IMR-90 (cell line): ENCODE data around the gene FNDC11. TPM values are rescaled to one million over a fixed set of nuclear protein-coding genes. Genes with fewer than 3 reads are reported as not detected.

Experiments used
- ATAC-seq: fragments of 200-7000 bp; cut with Tn5 transposase; 2 replicates; pipeline ENCODE4 v1.9.1; 2020; ENCODE audit warnings: low read depth, mild to moderate bottlenecking, moderate library complexity
- BruUV-seq: library from RNA; stranded (reverse); fragments of 400-500 nt; replicated peaks from 2 replicates; lab custom pipeline; 2021; lab: Mats Ljungman, UMichigan
- CTCF ChIA-PET: fragments of 300-600 bp; formaldehyde crosslinking; extraction: SDS; loops from one replicate; lab custom pipeline; 2021; ENCODE audit warnings: antibody characterized with exemption; lab: Yijun Ruan, JAX
- POLR2A ChIA-PET: fragments of 300-600 bp; sonication (Branson Sonifier 250); formaldehyde crosslinking; loops from one replicate; lab custom pipeline; 2022; ENCODE audit warnings: antibody characterized with exemption; ENCODE audit not compliant: unreplicated experiment; lab: Charles Lee
- DNase-seq: peaks from one replicate; pipeline ENCODE4 v3.0.0; 2013
- H2AFZ ChIP-seq: replicated peaks from 2 replicates; pipeline ENCODE3; 2013; ENCODE audit warnings: low read length, mild to moderate bottlenecking; ENCODE audit not compliant: poor library complexity
- H2AK5ac ChIP-seq: 2 replicates; pipeline ENCODE4 v1.6.1; 2013; ENCODE audit warnings: low read depth, low read length, inconsistent platforms
- H2AK9ac ChIP-seq: replicated peaks from 2 replicates; pipeline ENCODE3; 2013; ENCODE audit warnings: mild to moderate bottlenecking, low read depth, low read length, moderate library complexity; ENCODE audit not compliant: poor library complexity
- H2BK120ac ChIP-seq: 2 replicates; pipeline ENCODE4 v1.6.1; 2013; ENCODE audit warnings: low read depth, low read length, inconsistent platforms
- H2BK15ac ChIP-seq: 3 replicates; pipeline ENCODE4 v1.6.1; 2013; ENCODE audit warnings: low read depth, low read length, inconsistent platforms
- H2BK20ac ChIP-seq: 2 replicates; pipeline ENCODE4 v1.6.1; 2013; ENCODE audit warnings: low read depth, mild to moderate bottlenecking, inconsistent platforms, low read length, moderate library complexity
- H2BK5ac ChIP-seq: 2 replicates; pipeline ENCODE4 v1.6.1; 2013; ENCODE audit warnings: mild to moderate bottlenecking, low read depth, low read length, inconsistent platforms; ENCODE audit not compliant: poor library complexity, severe bottlenecking
- H3K14ac ChIP-seq: replicated peaks from 2 replicates; pipeline ENCODE4 v1.6.1; 2013; ENCODE audit warnings: low read depth, low read length, inconsistent platforms
- H3K18ac ChIP-seq: 2 replicates; pipeline ENCODE4 v1.6.1; 2013; ENCODE audit warnings: low read depth, low read length, control low read depth
- H3K23ac ChIP-seq: 2 replicates; pipeline ENCODE4 v1.6.1; 2013; ENCODE audit warnings: low read depth, low read length, inconsistent platforms
- H3K27ac ChIP-seq: 2 replicates; pipeline ENCODE4 v1.5.1; 2013; ENCODE audit warnings: mild to moderate bottlenecking, control low read depth, low read length; ENCODE audit not compliant: insufficient read depth
- H3K27me3 ChIP-seq: 2 replicates; pipeline ENCODE4 v1.6.1; 2013; ENCODE audit warnings: low read length; ENCODE audit not compliant: control insufficient read depth, insufficient read depth
- H3K36me3 ChIP-seq: 2 replicates; pipeline ENCODE4 v1.6.1; 2013; ENCODE audit warnings: low read length, mixed read lengths; ENCODE audit not compliant: control insufficient read depth, insufficient read depth
- H3K4ac ChIP-seq: 2 replicates; pipeline ENCODE4 v1.6.1; 2013; ENCODE audit warnings: low read depth, low read length, inconsistent platforms
- H3K4me1 ChIP-seq: 2 replicates; pipeline ENCODE4 v1.6.1; 2013; ENCODE audit warnings: low read length, mixed read lengths; ENCODE audit not compliant: control insufficient read depth, insufficient read depth
- H3K4me2 ChIP-seq: 2 replicates; pipeline ENCODE4 v1.6.1; 2013; ENCODE audit warnings: low read depth, mild to moderate bottlenecking, control low read depth, low read length, moderate library complexity
- H3K4me3 ChIP-seq: 2 replicates; pipeline ENCODE4 v1.5.1; 2013; ENCODE audit warnings: low read depth, mild to moderate bottlenecking, control low read depth, low read length, moderate library complexity; ENCODE audit not compliant: insufficient read depth
- H3K56ac ChIP-seq: 2 replicates; pipeline ENCODE4 v1.6.1; 2013; ENCODE audit warnings: low read length, inconsistent platforms; ENCODE audit not compliant: insufficient read depth; ENCODE audit errors: extremely low read depth
- H3K79me1 ChIP-seq, 2 experiments: 2 replicates each; pipeline ENCODE4 v1.6.1; 2013; ENCODE audit warnings: low read length in 2 of 2, inconsistent platforms in 1 of 2, low read depth in 1 of 2
- H3K9ac ChIP-seq: 2 replicates; pipeline ENCODE4 v1.6.1; 2013; ENCODE audit warnings: low read depth, low read length, control low read depth
- H3K9me1 ChIP-seq: 2 replicates; pipeline ENCODE4 v1.6.1; 2013; ENCODE audit warnings: low read length, inconsistent platforms; ENCODE audit not compliant: insufficient read depth
- H3K9me3 ChIP-seq: 2 replicates; pipeline ENCODE4 v1.6.1; 2013; ENCODE audit warnings: low read length; ENCODE audit not compliant: control insufficient read depth, insufficient read depth
- H4K20me1 ChIP-seq: 2 replicates; pipeline ENCODE4 v1.6.1; 2013; ENCODE audit warnings: low read length, inconsistent platforms; ENCODE audit not compliant: insufficient read depth
- H4K5ac ChIP-seq: 2 replicates; pipeline ENCODE4 v1.6.1; 2013; ENCODE audit warnings: mild to moderate bottlenecking, low read depth, low read length, control low read depth
- H4K8ac ChIP-seq, 2 experiments: 2 replicates each; pipeline ENCODE4 v1.6.1; 2013; ENCODE audit warnings: low read depth in 2 of 2, low read length in 2 of 2, control low read depth in 1 of 2, inconsistent platforms in 1 of 2
- H4K91ac ChIP-seq: 2 replicates; pipeline ENCODE4 v1.6.1; 2013; ENCODE audit warnings: low read depth, low read length, inconsistent platforms; ENCODE audit not compliant: insufficient read depth
- CHD1 ChIP-seq: IDR thresholded peaks from 2 replicates; pipeline ENCODE4 v1.6.1; 2012; ENCODE audit warnings: low read depth, low read length, improper control_type of control experiment
- RFX5 ChIP-seq: IDR thresholded peaks from 2 replicates; pipeline ENCODE4 v1.8.0; 2012; ENCODE audit warnings: low read depth, mild to moderate bottlenecking, low read length, moderate library complexity
- USF2 ChIP-seq: fragments of 150-350 bp; IDR thresholded peaks from 2 replicates; pipeline ENCODE4 v1.6.1; 2017; ENCODE audit warnings: mild to moderate bottlenecking, antibody characterized with exemption, low read length, low read depth
- WGBS, 2 experiments: methylation state at CpG; one replicate each; pipeline versions ENCODE4 v1.1.5 to v1.1.7; 2013; ENCODE audit warnings: missing lambda C conversion rate in 2 of 2; ENCODE audit not compliant: insufficient read length in 1 of 2; ENCODE audit errors: extremely low coverage in 2 of 2; 5-methylcytosine and 5-hydroxymethylcytosine counted together
- dilution Hi-C: fragments of 300-500 bp; cut with HindIII; formaldehyde crosslinking; loops from one replicate; pipeline ENCODE4 v1.14.3; 2018; ENCODE audit warnings: low sequenced_read_pairs; ENCODE audit not compliant: unreplicated experiment
- in situ Hi-C: fragments of 300-500 bp; cut with MboI; formaldehyde crosslinking; loops from 3 replicates; pipeline ENCODE4 v1.14.3; 2019; ENCODE audit warnings: low sequenced_read_pairs, inconsistent platforms, mixed read lengths
- intact Hi-C: fragments of 100-400 bp; cut with micrococcal nuclease; formaldehyde crosslinking; loops from 2 replicates; pipeline ENCODE4 v1.10.0; 2022
- polyA plus RNA-seq, 3 experiments: library from polyadenylated mRNA; depleted of rRNA; stranded (reverse); fragments of >200 nt; gene quantifications; 2 replicates each; pipeline ENCODE4 v1.2.3, GENCODE V29; 2012; ENCODE audit warnings: low replicate concordance in 1 of 3
- total RNA-seq: library from RNA; depleted of rRNA; stranded (reverse); fragments of >200 nt; gene quantifications from 2 replicates; pipeline ENCODE4 v1.2.3, GENCODE V29; 2012

The FNDC11 gene
- total and polyA plus RNA-seq, 2 of the 4 experiments (the other 2 are of a cell fraction), result 0.36 to 1.0 TPM

DNA sequence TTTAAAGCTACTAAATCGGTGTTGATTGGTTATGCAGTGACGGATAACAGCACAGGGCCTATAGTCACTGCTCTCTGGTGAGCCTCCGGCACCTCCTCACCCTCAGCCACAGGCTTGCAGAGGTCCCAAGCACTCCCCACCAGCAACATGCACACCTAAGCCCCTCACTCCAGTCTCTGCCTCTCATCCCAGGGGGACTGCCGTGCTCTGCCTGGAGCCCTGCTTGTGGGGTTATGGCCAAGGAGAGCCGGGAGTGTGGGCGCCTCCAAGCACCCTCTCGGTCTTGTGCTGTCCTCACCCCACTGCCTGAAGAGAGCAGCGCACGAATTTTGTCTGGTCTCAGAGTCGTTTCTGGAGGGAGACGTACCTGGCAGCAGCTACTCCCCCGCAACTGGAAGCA is 48.2 kb upstream of the FNDC11 start:
- 93% methylated on average over 3 of the region's 12 CpGs; no CpG with 5 or more reads in 1 of the 2 experiments for WGBS, 2 experiments
- dilution Hi-C loops, result no loop called here
- CTCF ChIA-PET, result no interaction called here

More for the DNA sequence above, 48.2 kb upstream of the FNDC11 start:
- no TSS peak for BruUV-seq
- Histone ChIP-seq H3K18ac (no peak overlapping the region), H3K79me1 (no peaks in the 10 kb centered on the region), H3K9me3 (peaks cover 29% of the 10 kb centered on the region), H2AFZ (peak overlapping the region; percentile 14), H3K4ac (no peak overlapping the region), H3K23ac (no peak overlapping the region), H4K8ac (no peak overlapping the region), H3K14ac (no peak overlapping the region), H3K36me3 (no peaks in the 10 kb centered on the region), H3K27me3 (peaks cover 43% of the 10 kb centered on the region), H3K9ac (no peak overlapping the region), H3K4me1 (0 out of 2 replicates have a peak, but pooled peaks cover 1% of the 10 kb centered on the region), H4K5ac (no peak overlapping the region), H2AK9ac (no peak overlapping the region), H2BK15ac (no peak overlapping the region), H3K4me3 (no peak overlapping the region), H3K27ac (no peak overlapping the region), H3K4me2 (no peak overlapping the region), H4K20me1 (no peaks in the 10 kb centered on the region), H2BK5ac (no peak overlapping the region), H2AK5ac (no peak overlapping the region), H3K9me1 (no peaks in the 10 kb centered on the region), H4K91ac (no peak overlapping the region), H2BK120ac (no peak overlapping the region), H3K56ac (no peak overlapping the region), H2BK20ac (no peak overlapping the region)
- no peak for TF ChIP-seq USF2
- TF ChIP-seq RFX5, result no peak
- no peak for TF ChIP-seq CHD1
- ATAC-seq (no peak), DNase-seq (no peak)
- intact Hi-C loops (no loop called here), in situ Hi-C loops (no loop called here)
- POLR2A ChIA-PET, result no interaction called here
